Choroid plexus epithelial cell (primary cell): Measurements from ENCODE around the gene IFT27.
A peak's percentile ranks its signal among the peaks of the same experiment; 100 is the strongest.

ENCODE experiments used
- DNase-seq: peaks from one replicate; pipeline ENCODE4 v3.0.0-alpha.2; 2010; ENCODE audit warnings: low read depth
- H3K4me3 ChIP-seq: 2 replicates; pipeline ENCODE4 v1.5.1; 2011; ENCODE audit warnings: low read depth, mild to moderate bottlenecking, control low read depth, low read length, moderate library complexity
- TF ChIP-seq, protein P1 (sequence below): conservative IDR thresholded peaks from 2 replicates; pipeline ENCODE4 v1.5.1; 2011; ENCODE audit warnings: low read depth, mild to moderate bottlenecking, control low read depth, inconsistent platforms, low read length, moderate library complexity

IFT27 gene

DNA sequence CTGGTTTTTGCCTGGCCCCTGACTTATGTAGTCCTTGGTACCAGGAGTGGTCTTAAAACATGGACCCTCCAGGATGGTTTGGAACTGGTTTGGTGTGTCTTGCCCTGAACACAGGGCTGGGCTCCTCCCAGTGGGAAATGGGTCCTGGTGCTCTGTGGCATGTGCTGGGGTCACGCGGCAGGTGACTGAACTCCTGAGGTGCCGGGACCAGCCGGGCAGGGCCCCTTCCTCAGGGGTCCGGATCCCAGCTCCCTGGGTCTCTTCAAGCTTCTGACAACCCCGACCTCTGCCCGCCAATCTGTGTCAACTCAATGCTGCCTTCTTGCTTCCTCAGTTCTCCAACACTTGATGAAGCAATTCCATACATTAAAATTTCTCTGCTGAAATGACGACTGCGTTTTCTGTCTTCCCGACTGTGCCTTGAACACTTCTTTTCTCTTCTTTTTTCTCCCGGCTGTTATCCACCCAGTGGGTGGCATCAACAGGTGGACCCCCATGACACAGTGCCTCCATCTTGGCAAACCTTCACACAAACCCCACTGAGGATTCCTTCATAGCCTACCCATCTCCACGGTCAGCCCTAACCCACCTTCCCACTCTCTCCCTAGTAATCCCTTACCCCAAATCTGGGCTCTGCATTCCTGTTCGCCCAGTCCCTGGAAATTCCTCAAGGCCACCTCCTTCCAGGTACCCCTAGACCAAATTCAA, 4.4 kb downstream of the IFT27 start:
- TF ChIP-seq, protein P1, sequence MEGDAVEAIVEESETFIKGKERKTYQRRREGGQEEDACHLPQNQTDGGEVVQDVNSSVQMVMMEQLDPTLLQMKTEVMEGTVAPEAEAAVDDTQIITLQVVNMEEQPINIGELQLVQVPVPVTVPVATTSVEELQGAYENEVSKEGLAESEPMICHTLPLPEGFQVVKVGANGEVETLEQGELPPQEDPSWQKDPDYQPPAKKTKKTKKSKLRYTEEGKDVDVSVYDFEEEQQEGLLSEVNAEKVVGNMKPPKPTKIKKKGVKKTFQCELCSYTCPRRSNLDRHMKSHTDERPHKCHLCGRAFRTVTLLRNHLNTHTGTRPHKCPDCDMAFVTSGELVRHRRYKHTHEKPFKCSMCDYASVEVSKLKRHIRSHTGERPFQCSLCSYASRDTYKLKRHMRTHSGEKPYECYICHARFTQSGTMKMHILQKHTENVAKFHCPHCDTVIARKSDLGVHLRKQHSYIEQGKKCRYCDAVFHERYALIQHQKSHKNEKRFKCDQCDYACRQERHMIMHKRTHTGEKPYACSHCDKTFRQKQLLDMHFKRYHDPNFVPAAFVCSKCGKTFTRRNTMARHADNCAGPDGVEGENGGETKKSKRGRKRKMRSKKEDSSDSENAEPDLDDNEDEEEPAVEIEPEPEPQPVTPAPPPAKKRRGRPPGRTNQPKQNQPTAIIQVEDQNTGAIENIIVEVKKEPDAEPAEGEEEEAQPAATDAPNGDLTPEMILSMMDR = no peak
- DNase-seq = no peak
- H3K4me3 ChIP-seq = no peak overlapping the region

DNA sequence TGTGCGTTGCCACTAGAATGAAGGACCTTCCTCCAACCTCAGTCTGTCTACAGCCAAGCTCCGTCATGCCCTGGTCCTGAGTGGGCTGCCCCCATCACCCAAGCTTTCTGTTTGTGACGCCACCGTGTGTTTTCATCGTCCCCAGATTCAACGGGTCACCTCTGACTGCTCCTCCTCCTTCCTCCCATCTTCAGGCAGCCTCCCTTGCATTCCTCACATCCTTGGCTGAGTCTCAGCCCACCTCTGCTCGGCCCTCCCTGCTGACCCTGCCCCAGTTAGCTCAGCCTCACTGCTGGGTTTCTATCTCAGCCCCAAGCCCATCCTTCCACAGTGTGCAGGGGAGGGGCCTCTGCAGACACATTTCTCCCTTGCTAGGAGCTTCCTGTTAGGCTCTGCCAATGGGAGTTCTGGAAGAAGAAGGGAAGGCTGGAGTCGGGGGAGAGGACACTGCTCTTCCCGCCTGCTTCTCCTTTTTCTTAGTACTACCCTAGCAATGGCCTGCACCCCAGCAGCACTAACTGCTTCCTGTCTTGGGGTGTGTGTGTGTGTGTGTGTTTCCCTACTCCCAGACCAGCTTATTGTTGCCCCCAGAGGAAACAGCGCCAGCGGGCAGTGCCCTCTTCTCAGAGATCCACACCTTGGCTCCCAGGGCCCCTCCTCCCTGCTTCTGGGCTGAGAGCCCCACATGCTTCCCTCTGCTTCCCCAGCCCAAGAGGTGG, 5.2 kb downstream of the IFT27 start:
- TF ChIP-seq, protein P1 = no peak
- H3K4me3 ChIP-seq = no peak overlapping the region

DNA sequence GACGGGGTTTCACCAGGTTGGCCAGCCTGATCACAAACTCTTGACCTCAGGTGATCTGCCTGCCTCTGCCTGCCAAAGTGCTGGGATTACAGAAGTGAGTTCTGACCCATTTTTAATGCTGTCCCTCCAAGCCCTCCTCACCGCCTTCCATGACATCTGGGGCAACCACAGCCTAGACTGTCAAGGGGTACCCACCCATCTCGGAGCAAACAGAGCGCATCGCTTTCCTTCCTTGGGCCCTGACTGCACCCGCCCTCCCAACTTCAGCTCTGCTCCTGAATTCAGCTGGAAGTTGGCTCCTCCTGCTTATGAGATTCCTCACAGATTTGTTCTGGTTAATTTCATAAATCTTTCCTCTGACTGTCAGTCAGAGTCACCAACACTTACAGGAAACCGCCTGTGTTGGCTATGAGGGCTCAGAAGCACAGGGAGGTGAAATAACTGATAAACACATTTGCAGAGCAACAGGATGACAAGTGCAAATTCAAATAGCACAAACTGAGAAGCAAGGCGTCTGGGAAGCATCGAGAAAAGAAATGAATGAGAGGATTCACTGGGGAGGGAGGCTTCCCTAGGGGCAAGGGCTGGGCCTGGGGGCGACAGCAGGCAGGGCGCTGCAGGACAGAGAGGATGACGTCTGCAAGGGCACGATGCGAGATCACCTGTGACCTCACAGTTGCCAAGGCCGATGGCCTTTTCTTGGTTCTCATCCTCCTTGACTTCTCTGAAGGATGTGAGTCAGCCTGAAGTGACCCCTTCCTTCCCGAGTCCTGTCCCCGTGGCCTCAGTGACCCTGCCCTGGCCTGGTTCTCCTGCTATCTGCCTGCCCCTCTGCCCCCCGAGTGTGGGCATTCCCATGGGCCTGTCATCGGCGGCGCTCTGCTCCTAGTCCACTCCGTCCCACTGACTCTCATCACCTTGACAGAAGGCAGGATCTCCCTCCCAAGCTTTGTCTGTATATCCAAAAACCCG, 6.1 kb downstream of the IFT27 start:
- H3K4me3 ChIP-seq = no peak overlapping the region
- TF ChIP-seq, protein P1 = no peak
- no peak for DNase-seq

More for the DNA sequence above, 5.2 kb downstream of the IFT27 start:
- peak; percentile 23 for DNase-seq

DNA sequence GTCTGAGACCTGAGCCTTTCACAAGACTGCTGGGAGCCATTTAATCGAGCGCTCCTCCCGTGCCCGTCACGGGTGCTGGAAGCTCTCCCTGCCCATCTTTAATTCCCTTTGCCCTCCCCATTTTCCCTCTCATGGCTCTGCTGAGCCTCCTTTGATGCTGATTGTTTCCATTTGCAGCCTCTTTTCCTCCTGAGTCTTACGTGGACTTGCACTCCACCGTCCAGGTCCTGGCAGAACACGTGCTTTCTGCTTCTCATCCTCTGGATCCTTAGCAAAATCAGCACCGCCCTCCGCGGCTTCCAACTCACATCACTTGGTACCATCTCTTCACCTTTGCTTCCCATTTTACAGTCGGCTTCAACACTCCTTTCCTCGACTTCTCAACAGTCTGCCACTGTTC, 7.3 kb downstream of the IFT27 start:
- TF ChIP-seq, protein P1 = no peak
- H3K4me3 ChIP-seq = no peak overlapping the region
- no peak for DNase-seq

DNA sequence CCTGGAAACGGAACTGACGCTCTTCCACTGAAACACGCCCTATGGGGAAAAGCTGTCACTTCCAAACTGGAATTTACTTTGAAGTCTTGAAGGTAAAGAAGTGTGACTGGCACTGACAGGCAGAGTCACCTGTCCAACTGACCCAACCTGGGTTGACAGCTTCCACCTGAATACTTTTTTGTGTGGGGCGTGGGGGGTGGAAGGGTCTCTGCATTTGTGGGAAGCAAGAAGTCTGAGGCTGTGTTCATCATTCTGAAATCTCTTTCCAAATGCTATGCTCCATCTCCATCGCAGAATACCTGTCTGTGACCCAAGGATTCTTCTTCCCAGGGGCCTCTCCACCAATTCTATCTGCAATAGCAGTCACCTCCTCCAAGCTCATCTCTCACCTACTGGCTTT, 7.8 kb downstream of the IFT27 start:
- no peak for DNase-seq
- H3K4me3 ChIP-seq = no peak overlapping the region
- TF ChIP-seq, protein P1 = no peak

DNA sequence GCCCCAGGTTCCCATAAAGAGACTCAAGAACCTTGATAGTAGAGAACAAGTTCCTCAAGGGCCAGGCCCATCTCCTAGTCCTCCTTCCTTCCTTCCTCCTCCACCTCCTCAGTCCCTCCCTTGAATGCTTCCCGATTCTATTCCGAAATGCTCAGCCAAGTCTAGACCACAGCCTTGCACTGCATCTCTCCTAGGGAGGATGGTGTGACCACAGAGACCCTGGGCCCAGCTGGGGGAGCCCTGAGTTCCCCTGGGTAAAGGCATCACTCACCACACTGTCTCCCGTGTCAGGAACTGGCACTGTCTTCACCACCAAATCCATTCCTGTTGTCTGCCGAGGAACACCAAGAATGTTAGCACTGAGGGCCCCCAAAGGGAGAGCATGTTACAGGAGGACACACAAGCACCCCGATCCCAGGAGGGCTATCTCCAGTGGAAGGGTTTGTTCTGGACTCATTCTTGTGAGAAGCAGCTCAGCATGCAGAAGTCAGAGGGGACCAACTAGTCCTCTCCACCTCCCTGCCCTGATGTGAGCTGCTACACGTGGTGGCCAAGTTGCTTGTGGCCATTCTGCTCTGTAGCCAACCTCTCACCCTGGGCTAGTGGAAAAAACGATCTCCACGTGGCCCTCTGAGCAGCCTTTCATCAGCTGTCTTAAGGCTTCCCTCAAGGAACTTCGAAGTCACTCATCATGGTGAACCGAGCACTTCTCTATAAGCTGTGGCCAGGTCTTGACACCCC, 8.7 kb downstream of the IFT27 start:
- TF ChIP-seq, protein P1 = no peak
- no peak overlapping the region for H3K4me3 ChIP-seq
- DNase-seq = no peak
